Stomach (tissue), 4 donors: ENCODE data around the gene OSBPL2.

Experiments
- POLR2AphosphoS5 ChIP-seq, 3 donors: sonication (generic); formaldehyde crosslinking; IDR thresholded peaks; one replicate each; pipeline ENCODE4 v1.6.1; 2016; ENCODE audit warnings: antibody characterized with exemption in 3 of 3
- TF ChIP-seq, protein P1 (sequence below), 7 experiments: fragments of 450-650 bp in 4 of 7; fragments of 200-600 bp in 3 of 7; sonication (generic) in 3 of 7; IDR thresholded peaks; one replicate each; pipeline ENCODE4 v1.5.1; 2016 to 2019; ENCODE audit warnings: antibody characterized with exemption in 7 of 7, control low read depth in 2 of 7, mild to moderate bottlenecking in 1 of 7

DNA sequence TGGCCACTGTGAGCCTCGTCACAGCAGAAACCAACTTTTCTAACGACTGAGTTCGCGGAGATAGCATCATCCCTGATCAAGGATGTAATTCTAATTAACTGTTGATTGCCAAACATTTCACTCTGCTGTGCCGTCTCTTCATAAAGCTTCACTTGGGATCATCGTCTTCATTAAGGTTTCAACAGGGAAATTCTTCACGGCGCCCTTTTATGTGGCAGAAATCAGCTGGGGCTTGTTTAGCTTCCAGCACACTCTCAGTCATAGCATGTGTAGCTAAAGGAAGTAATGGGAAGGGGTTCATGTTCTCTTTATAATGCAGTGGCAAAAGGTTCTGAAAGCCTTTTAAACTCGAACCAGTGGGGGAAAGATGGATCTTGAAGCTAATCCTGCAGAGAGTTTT, 55.6 kb downstream of the OSBPL2 start:
- TF ChIP-seq POLR2AphosphoS5 (IDR thresholded peaks at IDR 0.05): no peak
- TF ChIP-seq, protein P1, sequence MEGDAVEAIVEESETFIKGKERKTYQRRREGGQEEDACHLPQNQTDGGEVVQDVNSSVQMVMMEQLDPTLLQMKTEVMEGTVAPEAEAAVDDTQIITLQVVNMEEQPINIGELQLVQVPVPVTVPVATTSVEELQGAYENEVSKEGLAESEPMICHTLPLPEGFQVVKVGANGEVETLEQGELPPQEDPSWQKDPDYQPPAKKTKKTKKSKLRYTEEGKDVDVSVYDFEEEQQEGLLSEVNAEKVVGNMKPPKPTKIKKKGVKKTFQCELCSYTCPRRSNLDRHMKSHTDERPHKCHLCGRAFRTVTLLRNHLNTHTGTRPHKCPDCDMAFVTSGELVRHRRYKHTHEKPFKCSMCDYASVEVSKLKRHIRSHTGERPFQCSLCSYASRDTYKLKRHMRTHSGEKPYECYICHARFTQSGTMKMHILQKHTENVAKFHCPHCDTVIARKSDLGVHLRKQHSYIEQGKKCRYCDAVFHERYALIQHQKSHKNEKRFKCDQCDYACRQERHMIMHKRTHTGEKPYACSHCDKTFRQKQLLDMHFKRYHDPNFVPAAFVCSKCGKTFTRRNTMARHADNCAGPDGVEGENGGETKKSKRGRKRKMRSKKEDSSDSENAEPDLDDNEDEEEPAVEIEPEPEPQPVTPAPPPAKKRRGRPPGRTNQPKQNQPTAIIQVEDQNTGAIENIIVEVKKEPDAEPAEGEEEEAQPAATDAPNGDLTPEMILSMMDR (IDR thresholded peaks at IDR 0.05): no peak
